LNCaP clone FGC (cell line): ENCODE data around the gene EFHC2.
"Not testable (repeated sequence)": the region's sequence is repeated elsewhere in the genome, so short reads cannot be mapped to it uniquely, and the experiment has no call there.

Experiments
- DNase-seq: peaks from one replicate; pipeline ENCODE4 v3.0.0-alpha.2; 2011; ENCODE audit warnings: low read depth
- H3K4me3 ChIP-seq: 2 replicates; pipeline ENCODE4 v1.5.1; 2011; ENCODE audit warnings: mild to moderate bottlenecking, low read depth, low read length, control low read depth
- TF ChIP-seq, protein P1 (sequence below): IDR thresholded peaks from 2 replicates; pipeline ENCODE4 v1.5.1; 2012; ENCODE audit warnings: mild to moderate bottlenecking; ENCODE audit not compliant: control insufficient read depth, insufficient read depth; ENCODE audit errors: extremely low read depth

The EFHC2 gene

DNA sequence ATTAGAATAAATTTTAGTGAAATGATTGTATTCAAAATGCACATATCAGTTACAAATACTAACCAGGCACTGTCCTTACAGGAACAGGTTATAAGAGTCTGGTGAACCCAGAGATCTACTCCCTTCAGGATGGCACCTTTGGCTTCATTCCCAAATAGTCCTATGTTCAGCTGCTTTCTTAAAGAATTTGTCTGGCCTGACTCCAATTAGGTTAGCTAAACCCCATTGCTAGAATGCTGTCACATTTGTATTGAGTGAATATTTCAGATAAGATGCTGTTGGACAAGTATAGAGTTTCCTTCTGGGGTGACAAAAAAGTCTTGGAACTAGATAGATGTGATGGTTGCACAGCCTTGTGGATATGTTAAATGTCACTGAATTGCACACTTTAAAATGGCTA lies 69.4 kb downstream of the EFHC2 start:
- TF ChIP-seq, protein P1, sequence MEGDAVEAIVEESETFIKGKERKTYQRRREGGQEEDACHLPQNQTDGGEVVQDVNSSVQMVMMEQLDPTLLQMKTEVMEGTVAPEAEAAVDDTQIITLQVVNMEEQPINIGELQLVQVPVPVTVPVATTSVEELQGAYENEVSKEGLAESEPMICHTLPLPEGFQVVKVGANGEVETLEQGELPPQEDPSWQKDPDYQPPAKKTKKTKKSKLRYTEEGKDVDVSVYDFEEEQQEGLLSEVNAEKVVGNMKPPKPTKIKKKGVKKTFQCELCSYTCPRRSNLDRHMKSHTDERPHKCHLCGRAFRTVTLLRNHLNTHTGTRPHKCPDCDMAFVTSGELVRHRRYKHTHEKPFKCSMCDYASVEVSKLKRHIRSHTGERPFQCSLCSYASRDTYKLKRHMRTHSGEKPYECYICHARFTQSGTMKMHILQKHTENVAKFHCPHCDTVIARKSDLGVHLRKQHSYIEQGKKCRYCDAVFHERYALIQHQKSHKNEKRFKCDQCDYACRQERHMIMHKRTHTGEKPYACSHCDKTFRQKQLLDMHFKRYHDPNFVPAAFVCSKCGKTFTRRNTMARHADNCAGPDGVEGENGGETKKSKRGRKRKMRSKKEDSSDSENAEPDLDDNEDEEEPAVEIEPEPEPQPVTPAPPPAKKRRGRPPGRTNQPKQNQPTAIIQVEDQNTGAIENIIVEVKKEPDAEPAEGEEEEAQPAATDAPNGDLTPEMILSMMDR, result no peak
- DNase-seq, result no peak
- H3K4me3 ChIP-seq, result no peak overlapping the region

DNA sequence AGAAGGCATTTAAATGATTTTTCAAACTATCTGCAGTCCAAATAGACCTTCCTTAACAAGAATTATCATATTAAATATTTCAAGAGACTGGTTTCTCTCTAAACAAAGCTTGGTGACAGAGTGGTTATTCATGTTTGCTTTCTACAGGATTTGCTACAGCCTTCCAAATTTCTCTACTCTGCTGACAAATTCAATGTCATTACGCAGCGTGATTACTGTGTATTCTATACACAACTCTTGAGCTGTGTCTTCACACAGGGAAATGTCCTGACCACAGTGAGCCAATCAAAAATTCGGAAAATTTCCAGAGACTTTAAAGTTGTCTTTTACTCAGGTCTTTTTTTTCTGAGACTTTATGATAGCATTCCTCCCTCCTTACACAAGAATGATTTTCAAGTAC lies 75.6 kb downstream of the EFHC2 start:
- TF ChIP-seq, protein P1, result no peak
- no peak for DNase-seq
- H3K4me3 ChIP-seq, result no peak overlapping the region

DNA sequence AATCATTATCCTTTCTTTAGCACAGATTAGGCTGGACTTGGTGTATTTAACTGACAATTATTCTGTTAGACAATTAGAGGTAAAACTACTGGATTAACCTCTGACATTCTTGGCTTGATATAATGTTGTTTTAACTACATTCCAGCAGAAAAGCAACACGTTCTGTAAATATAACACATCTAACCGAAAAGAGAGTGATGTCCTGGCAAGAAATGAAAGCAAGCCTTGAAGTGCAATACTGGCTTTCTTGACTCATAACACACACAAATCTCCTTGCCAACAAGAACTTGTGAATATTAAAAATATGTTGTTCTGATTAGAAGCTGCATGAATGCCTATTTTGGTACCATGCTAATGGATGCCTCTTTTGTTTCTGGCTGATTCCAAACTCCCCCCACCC lies 76.4 kb downstream of the EFHC2 start:
- DNase-seq, result no peak
- no peak overlapping the region for H3K4me3 ChIP-seq
- TF ChIP-seq, protein P1, result no peak

DNA sequence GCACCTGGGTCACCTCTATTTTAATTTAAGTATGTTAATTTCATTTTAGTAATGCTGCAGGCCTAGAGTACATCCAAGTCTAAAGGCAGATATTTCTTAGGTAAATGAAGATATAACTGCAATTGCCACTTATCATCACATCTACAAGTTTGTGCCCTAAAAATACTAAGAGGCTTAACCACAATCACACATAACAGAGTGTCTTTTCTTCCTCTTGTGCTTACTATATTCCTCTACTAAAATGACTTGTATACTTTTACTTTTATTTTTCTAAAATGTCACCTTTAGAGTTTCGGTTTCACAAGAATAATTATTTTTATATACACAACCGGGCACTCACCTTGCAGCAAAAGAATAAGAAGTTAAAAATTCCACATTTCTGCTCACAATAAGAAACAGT lies 77.9 kb downstream of the EFHC2 start:
- no peak overlapping the region for H3K4me3 ChIP-seq
- no peak for DNase-seq
- TF ChIP-seq, protein P1, result no peak

DNA sequence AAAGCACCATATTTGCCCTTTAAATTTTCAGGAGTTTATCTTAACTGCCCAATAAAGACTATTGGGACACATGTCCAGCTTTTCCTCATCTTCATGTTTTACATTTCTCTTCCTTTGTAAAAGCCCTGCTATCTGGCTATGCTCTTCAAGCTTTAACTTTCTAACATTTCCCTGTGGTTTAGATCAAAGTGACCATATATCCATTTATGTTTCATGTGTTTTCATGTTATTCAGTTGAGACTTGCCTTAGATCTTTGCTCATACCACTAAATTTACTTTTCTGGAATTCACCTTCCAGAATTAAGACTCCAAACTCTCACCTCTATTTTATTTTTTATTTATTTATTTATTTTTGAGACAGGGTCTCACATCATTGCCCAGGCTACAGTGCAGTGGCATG lies 78.5 kb downstream of the EFHC2 start:
- DNase-seq, result no peak
- TF ChIP-seq, protein P1, result no peak
- H3K4me3 ChIP-seq, result no peak overlapping the region

DNA sequence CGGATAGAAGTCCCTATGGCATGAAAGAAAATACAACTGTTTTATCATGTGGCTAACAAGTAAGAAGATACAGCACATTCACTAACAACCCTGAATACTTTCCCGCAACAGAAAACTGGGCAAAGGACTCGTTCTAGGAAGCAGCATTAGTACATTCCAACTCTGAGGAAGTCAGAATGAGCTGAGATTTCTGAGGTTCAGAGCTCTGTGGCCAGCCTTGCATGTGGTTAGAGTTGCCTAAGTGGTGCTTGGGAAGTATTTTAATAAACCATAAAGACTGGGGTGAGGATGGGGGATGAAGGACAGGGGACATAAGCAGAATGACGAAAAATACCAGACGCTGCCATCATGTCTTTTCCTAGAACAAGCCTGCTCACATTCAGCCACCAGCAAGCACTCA lies 82.2 kb downstream of the EFHC2 start:
- TF ChIP-seq, protein P1, result no peak
- no peak for DNase-seq
- no peak overlapping the region for H3K4me3 ChIP-seq

DNA sequence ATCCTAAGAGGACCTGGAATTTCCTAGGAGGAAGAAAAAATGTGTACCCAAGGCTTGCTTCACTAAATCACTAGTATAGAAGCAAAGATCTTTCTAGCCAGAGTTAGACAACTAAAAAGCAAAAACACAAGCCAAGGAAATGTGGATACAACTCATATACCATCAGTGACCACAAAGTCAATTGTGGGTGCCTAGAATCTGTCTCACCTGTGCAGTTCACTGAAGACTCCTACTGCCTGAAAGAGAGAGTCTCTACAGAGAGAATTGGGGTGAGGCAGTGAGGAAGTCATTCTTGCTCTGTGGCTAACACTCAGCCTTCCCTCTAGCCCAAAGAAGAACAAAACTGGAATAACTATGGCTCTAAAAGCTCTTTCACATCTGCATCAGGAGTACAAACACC lies 82.9 kb downstream of the EFHC2 start:
- TF ChIP-seq, protein P1, result no peak
- no peak overlapping the region for H3K4me3 ChIP-seq
- no peak for DNase-seq

DNA sequence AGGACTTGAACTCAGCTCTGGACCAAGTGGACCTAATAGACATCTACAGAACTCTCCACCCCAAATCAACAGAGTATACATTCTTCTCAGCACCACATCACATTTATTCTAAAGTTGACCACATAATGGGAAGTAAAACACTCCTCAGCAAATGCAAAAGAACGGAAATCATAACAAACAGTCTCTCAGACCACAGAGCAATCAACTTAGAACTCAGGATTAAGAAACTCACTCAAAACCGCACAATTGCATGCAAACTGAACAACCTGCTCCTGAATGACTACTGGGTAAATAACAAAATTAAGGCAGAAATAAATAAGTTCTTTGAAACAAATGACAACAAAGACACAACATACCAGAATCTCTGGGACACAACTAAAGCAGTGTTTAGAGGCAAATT lies 87.7 kb downstream of the EFHC2 start:
- DNase-seq, result not testable (repeated sequence)

More for the DNA sequence above, 87.7 kb downstream of the EFHC2 start:
- H3K4me3 ChIP-seq, result not testable (repeated sequence)
